ENCODE results near the gene SLC34A1.

SLC34A1 gene

GRCh38 chr5:177388521-177389052 lies 4.4 kb downstream of the SLC34A1 start:
- no peak for DNase-seq (ENCODE audit: low read depth in 2 of 2)

- DNase-seq (ENCODE audit: low read depth in 2 of 2): peak in 1 of 2 donors; percentile 36
Measured at GRCh38 chr5:177389241-177390169, 5.3 kb downstream of the SLC34A1 start.

- peak; percentile 83 to 86 for DNase-seq (ENCODE audit: low read depth in 2 of 2)
Measured at GRCh38 chr5:177390363-177391300, 6.4 kb downstream of the SLC34A1 start.

DNA sequence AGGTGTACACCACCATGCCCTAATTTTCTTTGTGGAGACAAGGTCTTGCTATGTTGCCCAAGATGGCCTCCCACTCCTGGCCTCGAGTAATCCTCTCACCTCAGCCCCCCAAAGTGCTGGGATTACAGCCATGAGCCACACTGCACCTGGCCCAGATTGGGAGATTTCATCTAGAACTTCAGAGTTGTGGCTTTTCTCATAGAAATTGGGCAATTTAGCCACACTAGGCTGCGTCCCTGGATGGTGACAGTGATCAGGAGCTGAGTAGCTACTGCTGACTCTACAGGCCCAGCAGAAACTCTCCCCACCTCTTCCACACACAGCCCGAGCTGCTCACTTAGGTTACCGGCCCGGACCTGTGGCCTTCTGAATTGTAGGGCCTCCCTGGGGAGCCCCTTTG lies 8.5 kb downstream of the SLC34A1 start:
- DNase-seq (ENCODE audit: low read depth in 2 of 2): no peak

- DNase-seq (ENCODE audit: low read depth in 2 of 2): no peak
Measured at GRCh38 chr5:177393206-177393765, 9.1 kb downstream of the SLC34A1 start.

- DNase-seq (ENCODE audit: low read depth in 2 of 2): no peak
Measured at GRCh38 chr5:177393990-177394389, 9.8 kb downstream of the SLC34A1 start.

DNA sequence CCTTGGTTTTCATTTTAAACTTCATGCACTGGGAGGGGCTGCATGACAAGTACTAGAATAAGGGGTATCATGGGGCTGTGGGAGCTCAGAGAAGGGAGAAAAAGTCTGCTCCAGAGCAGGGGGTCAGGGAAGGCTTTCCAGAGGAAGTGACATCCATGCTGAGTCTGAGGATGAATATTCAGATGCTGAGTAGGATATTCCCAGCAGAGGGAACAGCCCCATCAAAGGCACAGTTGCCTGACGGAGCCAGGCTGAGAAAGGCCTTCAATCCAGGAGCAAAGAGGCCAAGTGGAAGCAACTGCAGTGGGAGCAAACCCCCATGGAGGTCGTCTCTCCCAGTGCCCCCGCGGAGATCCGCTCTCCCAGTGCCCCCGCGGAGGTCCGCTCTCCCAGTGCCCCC lies 11.8 kb downstream of the SLC34A1 start:
- no peak for DNase-seq (ENCODE audit: low read depth in 2 of 2)

DNA sequence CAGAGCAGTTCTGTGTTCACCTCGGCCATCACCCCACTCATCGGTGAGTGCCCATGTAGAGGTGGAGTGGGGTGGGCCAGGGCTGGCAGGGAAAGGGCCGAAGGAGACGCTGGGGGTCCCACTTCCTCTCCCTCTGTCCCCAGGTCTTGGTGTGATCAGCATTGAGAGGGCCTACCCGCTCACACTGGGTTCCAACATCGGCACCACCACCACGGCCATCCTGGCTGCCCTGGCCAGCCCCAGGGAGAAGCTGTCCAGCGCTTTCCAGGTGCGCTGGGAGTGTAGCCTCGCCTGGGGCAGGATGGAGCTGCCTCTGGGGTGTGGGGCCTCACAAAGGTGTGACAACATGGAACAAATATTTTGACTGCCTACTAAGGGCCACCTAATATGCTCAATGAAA lies 12.6 kb downstream of the SLC34A1 start:
- no peak for DNase-seq (ENCODE audit: low read depth in 2 of 2)

DNA sequence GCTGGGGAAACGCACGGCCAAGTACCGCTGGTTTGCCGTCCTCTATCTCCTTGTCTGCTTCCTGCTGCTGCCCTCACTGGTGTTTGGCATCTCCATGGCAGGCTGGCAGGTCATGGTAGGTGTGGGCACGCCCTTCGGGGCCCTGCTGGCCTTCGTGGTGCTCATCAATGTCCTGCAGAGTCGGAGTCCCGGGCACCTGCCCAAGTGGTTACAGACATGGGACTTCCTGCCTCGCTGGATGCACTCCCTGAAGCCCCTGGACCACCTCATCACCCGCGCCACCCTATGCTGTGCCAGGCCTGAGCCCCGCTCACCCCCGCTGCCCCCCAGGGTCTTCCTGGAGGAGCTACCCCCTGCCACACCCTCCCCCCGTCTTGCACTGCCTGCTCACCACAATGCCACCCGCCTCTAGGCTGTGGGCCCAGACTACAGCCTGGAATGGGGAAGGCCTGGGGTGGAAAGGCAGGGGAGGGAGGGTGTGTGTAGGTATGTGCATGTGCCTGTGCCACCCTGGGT lies 13.7 kb downstream of the SLC34A1 start:
- DNase-seq (ENCODE audit: low read depth in 2 of 2): no peak

DNA sequence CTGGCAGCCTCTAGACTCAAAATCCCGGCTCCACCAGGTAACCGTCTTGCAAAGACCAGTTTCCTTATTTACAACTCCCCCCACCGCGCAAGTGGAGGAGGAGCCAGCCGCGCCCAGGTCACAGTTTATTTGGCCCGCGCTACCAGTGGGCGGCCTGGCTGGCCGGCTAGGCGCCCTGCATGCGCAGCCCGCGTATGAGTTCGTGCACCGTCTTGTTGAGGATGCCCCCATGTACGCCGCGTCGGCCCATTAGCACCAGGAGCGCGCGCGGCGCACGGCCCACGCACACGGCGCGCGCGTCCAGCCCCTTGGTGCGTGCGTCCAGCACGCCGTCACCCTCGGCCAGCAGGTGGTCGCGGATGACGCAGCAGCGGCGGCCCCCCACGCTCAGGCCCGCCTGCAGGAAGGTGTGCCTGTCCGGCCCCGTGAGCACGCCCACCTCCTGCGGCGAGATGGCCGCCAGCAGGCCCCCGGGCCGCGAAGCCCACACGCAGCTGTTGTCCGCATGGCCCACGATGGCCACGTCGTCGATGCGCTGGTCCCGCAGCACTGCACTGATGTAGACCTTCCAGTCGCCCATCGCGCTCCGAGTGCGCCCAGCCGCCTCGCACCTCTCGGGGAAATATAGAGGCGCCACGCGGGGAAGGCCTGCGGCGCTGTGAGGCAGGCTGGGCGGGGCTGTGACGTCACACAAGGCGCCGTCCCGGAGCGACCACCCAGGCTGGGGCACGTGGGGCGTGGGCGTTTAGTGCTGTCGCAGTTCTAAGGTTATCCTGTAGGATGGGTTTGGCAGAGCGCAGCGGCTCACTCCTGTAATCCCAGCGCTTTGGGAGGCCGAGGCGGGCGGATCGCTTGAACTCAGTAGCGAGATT lies 16.0 kb downstream of the SLC34A1 start, which contains the start of gene PFN3:
TSS of gene PFN3 (minus strand) at position 665 of the 872 bp plus-strand sequence. CDS start at position 580, 85 bp downstream.
- DNase-seq (ENCODE audit: low read depth in 2 of 2): no peak

- DNase-seq (ENCODE audit: low read depth in 2 of 2): peak; percentile 67 to 68
Measured at GRCh38 chr5:177402271-177403043, 18.2 kb downstream of the SLC34A1 start.

- peak; percentile 28 to 30 for DNase-seq (ENCODE audit: low read depth in 2 of 2)
Measured at GRCh38 chr5:177403102-177403791, 19.0 kb downstream of the SLC34A1 start.

- DNase-seq (ENCODE audit: low read depth in 2 of 2): peak; percentile 77 to 83
Measured at GRCh38 chr5:177403792-177404640, 19.8 kb downstream of the SLC34A1 start.

GRCh38 chr5:177404641-177405179 lies 20.5 kb downstream of the SLC34A1 start:
- no peak for DNase-seq (ENCODE audit: low read depth in 2 of 2)

DNA sequence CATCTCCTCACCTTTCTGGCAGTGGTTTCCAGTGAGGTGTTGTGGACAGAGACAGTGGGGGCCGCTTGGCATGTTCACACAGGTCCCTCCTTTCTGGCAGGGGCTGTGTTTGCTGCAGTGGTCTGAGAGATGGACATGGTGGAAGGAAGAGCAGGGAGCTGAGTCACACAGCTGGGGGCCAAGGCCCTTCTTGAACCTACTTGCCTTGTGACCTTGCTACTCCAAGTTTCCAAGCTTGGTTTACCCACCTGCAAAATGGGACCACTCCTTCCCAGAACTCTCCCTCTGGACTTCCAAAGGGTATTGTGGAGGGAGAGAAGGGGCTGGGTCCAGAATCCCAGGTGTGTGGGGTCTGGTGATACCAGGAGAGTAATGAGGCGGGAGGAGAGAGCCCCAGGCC lies 21.1 kb downstream of the SLC34A1 start:
- DNase-seq (ENCODE audit: low read depth in 2 of 2): no peak

DNA sequence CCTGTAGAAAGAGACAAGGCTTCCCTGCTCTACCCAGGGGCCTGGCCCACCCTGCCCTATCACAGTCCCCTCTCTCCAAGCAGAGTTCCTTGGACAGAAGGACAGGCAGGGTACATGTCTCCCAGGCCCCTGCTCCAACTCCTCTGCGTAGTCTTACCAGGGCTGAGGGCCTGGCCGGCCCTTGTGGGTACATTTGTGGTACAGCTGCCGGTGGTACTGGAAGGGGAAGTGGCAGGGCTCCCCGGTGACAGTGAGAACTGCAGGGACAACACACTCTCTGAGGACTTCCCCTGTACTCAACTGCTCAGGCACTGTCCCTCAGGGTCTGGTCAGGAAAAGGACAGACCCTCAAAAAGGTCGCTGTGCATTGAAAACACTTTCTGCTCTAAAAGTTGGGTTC lies 21.6 kb downstream of the SLC34A1 start:
- DNase-seq (ENCODE audit: low read depth in 2 of 2): no peak

DNA sequence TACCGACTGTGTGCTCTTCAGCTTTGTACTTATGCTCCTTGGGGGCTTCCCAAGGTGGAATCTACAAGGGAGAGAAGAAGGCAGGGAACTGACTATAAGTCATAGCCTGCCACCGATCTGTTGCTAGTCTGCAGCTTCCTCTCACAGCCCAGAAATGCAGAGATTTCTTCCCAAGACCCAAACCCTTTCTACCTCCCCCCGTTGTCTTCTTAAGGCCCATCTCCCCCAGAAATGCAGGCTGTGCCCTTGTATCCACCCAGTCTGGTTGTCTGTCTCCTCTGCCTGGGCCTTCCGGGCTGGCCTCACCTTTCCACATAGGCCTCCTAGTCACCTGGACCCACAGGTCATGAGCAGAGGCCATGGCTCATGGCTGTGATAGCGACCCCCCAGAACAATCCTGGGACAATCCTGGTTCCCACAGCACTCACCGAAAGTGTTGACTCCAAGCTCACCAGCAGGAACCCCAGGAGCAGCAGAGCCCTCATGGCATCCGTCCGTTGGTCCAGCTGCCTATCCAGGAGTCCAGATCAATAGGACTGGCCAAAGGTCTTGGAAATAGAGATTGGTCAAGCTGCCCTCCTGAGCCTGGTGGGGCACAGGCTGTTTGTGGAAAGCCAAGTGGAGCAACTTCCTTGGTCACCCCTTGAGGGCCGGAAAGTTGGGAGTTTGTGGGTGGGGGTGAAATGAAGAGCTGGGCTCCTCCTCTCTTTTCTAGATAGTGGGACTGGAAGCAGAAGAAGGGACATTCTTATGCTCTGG lies 25.0 kb downstream of the SLC34A1 start, which contains the start of gene F12:
TSS of gene F12 (minus strand) at position 522 of the 759 bp plus-strand sequence. CDS start at position 485, 37 bp downstream.
- DNase-seq (ENCODE audit: low read depth in 2 of 2): no peak

All from stimulated activated CD4-positive, alpha-beta T cell treated with anti-CD3 and anti-CD28 coated beads, Interleukin-4, amount 100 ng/mL, for 48 hours (primary cell).